Skeletal muscle satellite cell (primary cell): Measurements from ENCODE around the gene TIGD4.
"Not testable (repeated sequence)": the region's sequence is repeated elsewhere in the genome, so short reads cannot be mapped to it uniquely, and the experiment has no call there.

Experiments used
- H3K27me3 ChIP-seq: 2 replicates; pipeline ENCODE4 v1.7.0; 2013; ENCODE audit warnings: low read length; ENCODE audit not compliant: control insufficient read depth, insufficient read depth
- H3K36me3 ChIP-seq: 2 replicates; pipeline ENCODE4 v1.7.0; 2013; ENCODE audit warnings: mild to moderate bottlenecking, control low read depth, low read length; ENCODE audit not compliant: insufficient read depth
- H3K4me1 ChIP-seq: 2 replicates; pipeline ENCODE4 v1.7.0; 2013; ENCODE audit warnings: low read length; ENCODE audit not compliant: control insufficient read depth, insufficient read depth
- H3K4me2 ChIP-seq: 2 replicates; pipeline ENCODE4 v1.7.0; 2013; ENCODE audit warnings: mild to moderate bottlenecking, low read length
- H3K4me3 ChIP-seq: 2 replicates; pipeline ENCODE4 v1.7.0; 2013; ENCODE audit warnings: low read length
- H3K9ac ChIP-seq: 2 replicates; pipeline ENCODE4 v1.7.0; 2013; ENCODE audit warnings: mild to moderate bottlenecking, low read depth, low read length, moderate library complexity
- H3K9me3 ChIP-seq: replicated peaks from 2 replicates; pipeline ENCODE4 v1.7.0; 2013; ENCODE audit warnings: mild to moderate bottlenecking, control low read depth, low read length

Gene TIGD4

GRCh38 chr4:152778656-152779512 is 646 bp downstream of the TIGD4 start:
- Histone ChIP-seq H3K27me3 (peaks cover 17% of the 10 kb centered on the region), H3K9ac (peak overlapping the region; percentile 90), H3K4me1 (peaks cover 19% of the 10 kb centered on the region), H3K9me3 (no peaks in the 10 kb centered on the region), H3K4me3 (peak overlapping the region; percentile 83), H3K36me3 (peaks cover 2% of the 10 kb centered on the region), H3K4me2 (peak overlapping the region; percentile 90)

- Histone ChIP-seq H3K4me2 (no peak overlapping the region), H3K27me3 (peaks cover 17% of the 10 kb centered on the region), H3K4me3 (no peak overlapping the region)
These were observed 2.0 kb downstream of the TIGD4 start for GRCh38 chr4:152777488-152777887.

GRCh38 chr4:152776352-152776751 is 3.2 kb downstream of the TIGD4 start:
- Histone ChIP-seq H3K36me3 (no peaks in the 10 kb centered on the region), H3K9me3 (no peaks in the 10 kb centered on the region), H3K9ac (no peak overlapping the region), H3K4me2 (no peak overlapping the region), H3K4me1 (peaks cover 9% of the 10 kb centered on the region), H3K27me3 (peaks cover 17% of the 10 kb centered on the region), H3K4me3 (no peak overlapping the region)

More at GRCh38 chr4:152777488-152777887, 2.0 kb downstream of the TIGD4 start:
- no peak overlapping the region for H3K9ac ChIP-seq
- H3K9me3 ChIP-seq: no peaks in the 10 kb centered on the region
- H3K36me3 ChIP-seq: no peaks in the 10 kb centered on the region
- peaks cover 19% of the 10 kb centered on the region for H3K4me1 ChIP-seq

GRCh38 chr4:152773953-152774352 is 5.6 kb downstream of the TIGD4 start:
- H3K4me1 ChIP-seq: peaks cover 8% of the 10 kb centered on the region
- H3K36me3 ChIP-seq: no peaks in the 10 kb centered on the region
- H3K9ac ChIP-seq: no peak overlapping the region
- peaks cover 17% of the 10 kb centered on the region for H3K27me3 ChIP-seq
- H3K4me2 ChIP-seq: no peak overlapping the region
- H3K9me3 ChIP-seq: no peaks in the 10 kb centered on the region
- no peak overlapping the region for H3K4me3 ChIP-seq

GRCh38 chr4:152773339-152773738 is 6.2 kb downstream of the TIGD4 start:
- Histone ChIP-seq H3K4me3 (no peak overlapping the region), H3K27me3 (peaks cover 17% of the 10 kb centered on the region), H3K4me1 (peaks cover 2% of the 10 kb centered on the region), H3K4me2 (no peak overlapping the region), H3K36me3 (no peaks in the 10 kb centered on the region), H3K9me3 (no peaks in the 10 kb centered on the region), H3K9ac (no peak overlapping the region)

GRCh38 chr4:152771741-152772533 is 7.6 kb downstream of the TIGD4 start:
- H3K27me3 ChIP-seq: peaks cover 6% of the 10 kb centered on the region

GRCh38 chr4:152765069-152765737 is 14.3 kb downstream of the TIGD4 start:
- H3K27me3 ChIP-seq, H3K4me2 ChIP-seq, H3K4me1 ChIP-seq, H3K9me3 ChIP-seq, H3K36me3 ChIP-seq, H3K4me3 ChIP-seq, H3K9ac ChIP-seq: not testable (repeated sequence)

More at GRCh38 chr4:152771741-152772533, 7.6 kb downstream of the TIGD4 start:
- Histone ChIP-seq H3K36me3 (no peaks in the 10 kb centered on the region), H3K9ac (no peak overlapping the region), H3K4me3 (no peak overlapping the region), H3K9me3 (no peaks in the 10 kb centered on the region), H3K4me1 (peaks cover 2% of the 10 kb centered on the region), H3K4me2 (no peak overlapping the region)

GRCh38 chr4:152763796-152764195 is 15.7 kb downstream of the TIGD4 start:
- H3K9me3 ChIP-seq: no peaks in the 10 kb centered on the region
- H3K4me1 ChIP-seq: no peaks in the 10 kb centered on the region

GRCh38 chr4:152748619-152749018 is 30.9 kb downstream of the TIGD4 start:
- no peak overlapping the region for H3K4me3 ChIP-seq
- H3K9ac ChIP-seq: no peak overlapping the region
- no peak overlapping the region for H3K4me2 ChIP-seq
- H3K4me1 ChIP-seq: no peaks in the 10 kb centered on the region
- H3K9me3 ChIP-seq: no peaks in the 10 kb centered on the region
- H3K36me3 ChIP-seq: no peaks in the 10 kb centered on the region
- H3K27me3 ChIP-seq: peaks cover 6% of the 10 kb centered on the region

More at GRCh38 chr4:152763796-152764195, 15.7 kb downstream of the TIGD4 start:
- Histone ChIP-seq H3K4me2 (no peak overlapping the region), H3K4me3 (no peak overlapping the region), H3K27me3 (peaks cover 3% of the 10 kb centered on the region), H3K36me3 (no peaks in the 10 kb centered on the region), H3K9ac (no peak overlapping the region)

GRCh38 chr4:152747444-152747843 is 32.1 kb downstream of the TIGD4 start:
- Histone ChIP-seq H3K4me1 (no peaks in the 10 kb centered on the region), H3K9me3 (no peaks in the 10 kb centered on the region), H3K36me3 (no peaks in the 10 kb centered on the region), H3K4me3 (no peak overlapping the region), H3K9ac (no peak overlapping the region), H3K4me2 (no peak overlapping the region), H3K27me3 (peaks cover 5% of the 10 kb centered on the region)

- Histone ChIP-seq H3K9me3 (no peaks in the 10 kb centered on the region), H3K9ac (no peak overlapping the region), H3K27me3 (peaks cover 16% of the 10 kb centered on the region), H3K36me3 (no peaks in the 10 kb centered on the region), H3K4me2 (no peak overlapping the region), H3K4me3 (no peak overlapping the region), H3K4me1 (no peaks in the 10 kb centered on the region)
These were observed 40.7 kb downstream of the TIGD4 start for GRCh38 chr4:152738827-152739226.
